HUES48 (cell line): ENCODE results near the gene GAGE2A.
"Not testable (repeated sequence)": the region's sequence is repeated elsewhere in the genome, so short reads cannot be mapped to it uniquely, and the experiment has no call there.

Experiments used
- H3K27ac ChIP-seq: one replicate; pipeline ENCODE4 v1.7.0; 2013; ENCODE audit warnings: low read depth, low read length, inconsistent platforms
- H3K27me3 ChIP-seq: 2 replicates; pipeline ENCODE4 v1.6.1; 2013; ENCODE audit warnings: mild to moderate bottlenecking, low read length; ENCODE audit not compliant: control insufficient read depth, insufficient read depth
- H3K36me3 ChIP-seq: 2 replicates; pipeline ENCODE4 v1.6.1; 2013; ENCODE audit warnings: low read length; ENCODE audit not compliant: control insufficient read depth, insufficient read depth
- H3K4me1 ChIP-seq: 2 replicates; pipeline ENCODE4 v1.6.1; 2013; ENCODE audit warnings: mild to moderate bottlenecking, low read length; ENCODE audit not compliant: control insufficient read depth, insufficient read depth
- H3K4me3 ChIP-seq: 2 replicates; pipeline ENCODE4 v1.5.1; 2013; ENCODE audit warnings: mild to moderate bottlenecking, low read depth, low read length
- H3K9ac ChIP-seq: 2 replicates; pipeline ENCODE4 v1.6.1; 2013; ENCODE audit warnings: mild to moderate bottlenecking, low read depth, low read length, moderate library complexity
- H3K9me3 ChIP-seq: 2 replicates; pipeline ENCODE4 v1.6.1; 2013; ENCODE audit warnings: low read length; ENCODE audit not compliant: control insufficient read depth, insufficient read depth

Gene GAGE2A

GRCh38 chrX:49589196-49589595 is at the start of gene GAGE2A:
GAGE2A (plus strand) TSS chrX:49589496; CDS start chrX:49590651, 1,155 bp downstream.
- not testable (repeated sequence) for H3K27me3 ChIP-seq, H3K9ac ChIP-seq, H3K27ac ChIP-seq, H3K36me3 ChIP-seq, H3K4me3 ChIP-seq, H3K9me3 ChIP-seq, H3K4me1 ChIP-seq

GRCh38 chrX:49541433-49541832 is 47.9 kb upstream of the GAGE2A start, which contains the start of gene GAGE12D:
GAGE12D (plus strand) TSS chrX:49541733; CDS start chrX:49542888, 1,155 bp downstream.
- H3K27me3 ChIP-seq, H3K36me3 ChIP-seq, H3K9me3 ChIP-seq, H3K4me1 ChIP-seq, H3K27ac ChIP-seq, H3K4me3 ChIP-seq, H3K9ac ChIP-seq: not testable (repeated sequence)

- not testable (repeated sequence) for H3K4me3 ChIP-seq, H3K9ac ChIP-seq, H3K9me3 ChIP-seq, H3K36me3 ChIP-seq, H3K4me1 ChIP-seq, H3K27ac ChIP-seq, H3K27me3 ChIP-seq
These were observed 38.3 kb upstream of the GAGE2A start, which contains the start of gene GAGE12E for GRCh38 chrX:49550989-49551388. GAGE12E (plus strand) TSS chrX:49551289; CDS start chrX:49552444, 1,155 bp downstream.

GRCh38 chrX:49560542-49560941 is 28.8 kb upstream of the GAGE2A start, which contains the start of gene GAGE12F:
GAGE12F (plus strand) TSS chrX:49560842; CDS start chrX:49561997, 1,155 bp downstream.
- not testable (repeated sequence) for H3K27ac ChIP-seq, H3K4me3 ChIP-seq, H3K27me3 ChIP-seq, H3K9ac ChIP-seq, H3K36me3 ChIP-seq, H3K4me1 ChIP-seq, H3K9me3 ChIP-seq

GRCh38 chrX:49568728-49569127 is 20.6 kb upstream of the GAGE2A start:
- H3K9ac ChIP-seq, H3K36me3 ChIP-seq, H3K4me1 ChIP-seq, H3K9me3 ChIP-seq, H3K27ac ChIP-seq, H3K4me3 ChIP-seq, H3K27me3 ChIP-seq: not testable (repeated sequence)

GRCh38 chrX:49569152-49569551 is 20.1 kb upstream of the GAGE2A start:
- not testable (repeated sequence) for H3K9ac ChIP-seq, H3K4me3 ChIP-seq, H3K4me1 ChIP-seq, H3K27ac ChIP-seq, H3K27me3 ChIP-seq, H3K9me3 ChIP-seq, H3K36me3 ChIP-seq

GRCh38 chrX:49570100-49570499 is 19.2 kb upstream of the GAGE2A start, which contains the start of gene GAGE12G:
GAGE12G (plus strand) TSS chrX:49570400; CDS start chrX:49571555, 1,155 bp downstream.
- not testable (repeated sequence) for H3K4me3 ChIP-seq, H3K27me3 ChIP-seq, H3K36me3 ChIP-seq, H3K4me1 ChIP-seq, H3K9ac ChIP-seq, H3K9me3 ChIP-seq, H3K27ac ChIP-seq

- not testable (repeated sequence) for H3K9me3 ChIP-seq, H3K4me3 ChIP-seq, H3K36me3 ChIP-seq, H3K27me3 ChIP-seq, H3K4me1 ChIP-seq, H3K9ac ChIP-seq, H3K27ac ChIP-seq
These were observed 9.6 kb upstream of the GAGE2A start, which contains the start of gene GAGE12H for GRCh38 chrX:49579649-49580048. GAGE12H (plus strand) TSS chrX:49579949; CDS start chrX:49581104, 1,155 bp downstream.

GRCh38 chrX:49589769-49590478 is 628 bp downstream of the GAGE2A start:
- H3K9me3 ChIP-seq, H3K27ac ChIP-seq, H3K27me3 ChIP-seq, H3K4me3 ChIP-seq, H3K36me3 ChIP-seq, H3K9ac ChIP-seq, H3K4me1 ChIP-seq: not testable (repeated sequence)

GRCh38 chrX:49590488-49590887 is 1.2 kb downstream of the GAGE2A start:
- not testable (repeated sequence) for H3K27me3 ChIP-seq, H3K9me3 ChIP-seq, H3K9ac ChIP-seq, H3K36me3 ChIP-seq, H3K4me3 ChIP-seq, H3K4me1 ChIP-seq, H3K27ac ChIP-seq

GRCh38 chrX:49598720-49599119 is 9.4 kb downstream of the GAGE2A start, which contains the start of gene GAGE1:
GAGE1 (plus strand) TSS chrX:49599020; CDS start chrX:49600175, 1,155 bp downstream.
- H3K36me3 ChIP-seq, H3K4me1 ChIP-seq, H3K9me3 ChIP-seq, H3K4me3 ChIP-seq, H3K27ac ChIP-seq, H3K9ac ChIP-seq, H3K27me3 ChIP-seq: not testable (repeated sequence)
